Thyroid gland (tissue), 4 donors: ENCODE measurements around the gene MTMR2.

Source experiments
- CTCF ChIP-seq, 6 experiments: fragments of 200-600 bp in 3 of 6; fragments of 450-650 bp in 3 of 6; sonication (generic) in 3 of 6; IDR thresholded peaks; one replicate each; pipeline ENCODE4 v1.5.1; 2016 to 2019; ENCODE audit warnings: antibody characterized with exemption in 6 of 6, mild to moderate bottlenecking in 2 of 6, inconsistent platforms in 1 of 6, moderate library complexity in 1 of 6
- POLR2A ChIP-seq, 2 donors: fragments of 450-650 bp; IDR thresholded peaks; one replicate each; pipeline ENCODE4 v1.6.1; 2017; ENCODE audit warnings: antibody characterized with exemption in 2 of 2, mild to moderate bottlenecking in 2 of 2, moderate library complexity in 1 of 2

GRCh38 chr11:95833378-95833777 is 90.5 kb downstream of the MTMR2 start:
- TF ChIP-seq CTCF (IDR thresholded peaks at IDR 0.05), result no peak
- no peak for TF ChIP-seq POLR2A (IDR thresholded peaks at IDR 0.05)
